K562 (cell line): ENCODE measurements around the gene FOXL3. TPM values are rescaled to one million over a fixed set of nuclear protein-coding genes. Genes with fewer than 3 reads are reported as not detected.

Experiments
- ATAC-seq: fragments of 200-7000 bp; cut with Tn5 transposase; 3 replicates; pipeline ENCODE4 v1.9.1; 2020; ENCODE audit warnings: moderate library complexity
- BruUV-seq: library from RNA; stranded (reverse); fragments of 400-500 nt; replicated peaks from 2 replicates; lab custom pipeline; 2021; lab: Mats Ljungman, UMichigan
- CTCF ChIA-PET: fragments of 300-600 bp; formaldehyde crosslinking; extraction: SDS; loops from one replicate; lab custom pipeline; 2021; ENCODE audit warnings: low intra/inter-chr PET ratio; lab: Yijun Ruan, JAX
- POLR2A ChIA-PET: fragments of 300-600, 350-650 bp; sonication (Branson Sonifier 250); formaldehyde crosslinking; extraction: SDS; loops from one replicate; lab custom pipeline; 2021; ENCODE audit warnings: antibody characterized with exemption, inconsistent platforms; lab: Yijun Ruan, JAX
- DNase-seq, 4 experiments: peaks; one replicate each; pipeline versions ENCODE4 v3.0.0 to v3.0.0-alpha.2; 2011 to 2018; ENCODE audit warnings: low spot score in 3 of 4, mixed read lengths in 3 of 4; ENCODE audit errors: extremely low read depth in 1 of 4
- FAIRE-seq: peaks from 2 replicates; lab custom pipeline; 2011; peaks lifted over from hg19 to GRCh38; lab: Jason Lieb, UNC
- H2AFZ ChIP-seq: 2 replicates; pipeline ENCODE4 v1.6.0; 2011; ENCODE audit warnings: low read depth, low read length, control low read depth, inconsistent platforms
- H3K27ac ChIP-seq: fragments of 200-600 bp; 3 replicates; pipeline ENCODE4 v1.8.0; 2011; ENCODE audit warnings: low read depth, mild to moderate bottlenecking, control low read depth, inconsistent platforms, low read length, moderate library complexity, mixed read lengths; ENCODE audit errors: extremely low read depth
- H3K27me3 ChIP-seq, 2 experiments: fragments of 300-600 bp in 1 of 2; 2 replicates in 1 of 2; 3 replicates in 1 of 2; pipeline versions ENCODE4 v1.6.0 to v1.8.0; 2011; ENCODE audit warnings: inconsistent platforms in 2 of 2, low read length in 2 of 2, mild to moderate bottlenecking in 1 of 2, mixed read lengths in 1 of 2, moderate library complexity in 1 of 2; ENCODE audit not compliant: control insufficient read depth in 2 of 2, insufficient read depth in 2 of 2
- H3K36me3 ChIP-seq: fragments of 300-600 bp; 3 replicates; pipeline ENCODE4 v1.8.0; 2011; ENCODE audit warnings: mild to moderate bottlenecking, low read length, inconsistent platforms; ENCODE audit not compliant: control insufficient read depth, insufficient read depth
- H3K4me1 ChIP-seq, 2 experiments: fragments of 200-600 bp in 1 of 2; replicated peaks in 1 of 2; 2 replicates in 1 of 2; 3 replicates in 1 of 2; pipeline versions ENCODE4 v1.5.1 to v1.8.0; 2011; ENCODE audit warnings: inconsistent platforms in 2 of 2, low read length in 2 of 2, mild to moderate bottlenecking in 1 of 2, mixed read lengths in 1 of 2, moderate library complexity in 1 of 2; ENCODE audit not compliant: control insufficient read depth in 2 of 2, insufficient read depth in 2 of 2
- H3K4me2 ChIP-seq: 2 replicates; pipeline ENCODE4 v1.6.1; 2011; ENCODE audit warnings: low read length, control low read depth, inconsistent platforms, mixed read lengths; ENCODE audit not compliant: insufficient read depth
- H3K4me3 ChIP-seq: fragments of 200-600 bp; sonication (generic), shearing (Covaris generic); 2 replicates; pipeline ENCODE4 v1.5.1; 2016; ENCODE audit warnings: control low read depth, inconsistent platforms
- H3K79me2 ChIP-seq: fragments of 200-600 bp; 3 replicates; pipeline ENCODE4 v1.8.0; 2011; ENCODE audit warnings: low read length, inconsistent platforms; ENCODE audit not compliant: control insufficient read depth, insufficient read depth
- H3K9ac ChIP-seq, 2 experiments: 2 replicates each; pipeline versions ENCODE4 v1.6.0 to v1.6.1; 2011; ENCODE audit warnings: low read depth in 2 of 2, low read length in 2 of 2, control low read depth in 1 of 2, inconsistent platforms in 1 of 2, mild to moderate bottlenecking in 1 of 2, mixed read lengths in 1 of 2; ENCODE audit not compliant: insufficient read depth in 1 of 2
- H3K9me1 ChIP-seq: one replicate; pipeline ENCODE4 v1.6.0; 2011; ENCODE audit warnings: inconsistent platforms, mild to moderate bottlenecking, low read length, moderate library complexity; ENCODE audit not compliant: control insufficient read depth, insufficient read depth
- H3K9me3 ChIP-seq: replicated peaks from 2 replicates; pipeline ENCODE4 v1.5.1; 2011; ENCODE audit warnings: low read depth, low read length, inconsistent platforms; ENCODE audit not compliant: control insufficient read depth, insufficient read depth
- H4K20me1 ChIP-seq: replicated peaks from 2 replicates; pipeline ENCODE4 v1.6.1; 2011; ENCODE audit warnings: low read length, inconsistent platforms, mixed read lengths; ENCODE audit not compliant: control insufficient read depth, insufficient read depth
- BCL6 ChIP-seq: fragments of 250-450 bp; sonication (Bioruptor Pico); IDR thresholded peaks from 2 replicates; pipeline ENCODE4 v1.4.0; 2020
- CHCHD3 ChIP-seq: fragments of 250-450 bp; sonication (Bioruptor Pico); IDR thresholded peaks from 2 replicates; pipeline ENCODE4 v2.1.2; 2022; ENCODE audit warnings: mild to moderate bottlenecking
- DMBX1 ChIP-seq: fragments of 250-450 bp; sonication (Bioruptor Pico); IDR thresholded peaks from 2 replicates; pipeline ENCODE4 v1.8.0; 2022; ENCODE audit warnings: inconsistent platforms, mild to moderate bottlenecking, moderate library complexity, borderline replicate concordance
- ERF ChIP-seq: fragments of 450-650 bp; formaldehyde crosslinking; IDR thresholded peaks from 2 replicates; pipeline ENCODE4 v1.4.0; 2020; ENCODE audit warnings: mild to moderate bottlenecking, mixed read lengths
- EWSR1 ChIP-seq: fragments of 450-650 bp; IDR thresholded peaks from 2 replicates; pipeline ENCODE4 v1.6.1; 2018; ENCODE audit warnings: borderline replicate concordance, mild to moderate bottlenecking, low read depth, moderate library complexity; ENCODE audit not compliant: partially characterized antibody
- HBP1 ChIP-seq: fragments of 450-650 bp; formaldehyde crosslinking; IDR thresholded peaks from 2 replicates; pipeline ENCODE4 v1.4.0; 2022; ENCODE audit warnings: missing genetic modification characterization
- KLF16 ChIP-seq: IDR thresholded peaks from 2 replicates; pipeline ENCODE4 v1.6.1; 2016; ENCODE audit warnings: antibody characterized with exemption
- PTRF ChIP-seq: fragments of 450-650 bp; IDR thresholded peaks from 2 replicates; pipeline ENCODE4 v1.6.1; 2016; ENCODE audit warnings: mild to moderate bottlenecking, missing genetic modification characterization, missing compliant biosample characterization
- RCOR1 ChIP-seq, 2 experiments: IDR thresholded peaks; 2 replicates each; pipeline ENCODE4 v1.6.1; 2012; ENCODE audit warnings: low read depth in 2 of 2, low read length in 2 of 2, borderline replicate concordance in 1 of 2, improper control_type of control experiment in 1 of 2
- RUNX1 ChIP-seq: sonication (generic); IDR thresholded peaks from 2 replicates; pipeline ENCODE4 v1.6.1; 2016; ENCODE audit warnings: antibody characterized with exemption, low read depth
- SAFB2 ChIP-seq: fragments of 200-400 bp; formaldehyde crosslinking; IDR thresholded peaks from 2 replicates; pipeline ENCODE4 v1.6.1; 2018; ENCODE audit warnings: borderline replicate concordance, low read length, low read depth, moderate library complexity; ENCODE audit not compliant: severe bottlenecking
- SAP30 ChIP-seq: fragments of 200-600 bp; sonication (generic); IDR thresholded peaks from 2 replicates; pipeline ENCODE4 v1.6.1; 2012; ENCODE audit warnings: borderline replicate concordance, low read depth, mild to moderate bottlenecking, moderate library complexity, low read length, control low read depth, inconsistent platforms; ENCODE audit not compliant: insufficient read depth, poor library complexity, severe bottlenecking
- SLC30A9 ChIP-seq: fragments of 250-450 bp; sonication (Bioruptor Pico); IDR thresholded peaks from 2 replicates; pipeline ENCODE4 v1.8.0; 2022; ENCODE audit warnings: mild to moderate bottlenecking, moderate library complexity
- SMAD3 ChIP-seq: fragments of 450-650 bp; formaldehyde crosslinking; conservative IDR thresholded peaks from 2 replicates; pipeline ENCODE4 v1.4.0; 2020; ENCODE audit warnings: mild to moderate bottlenecking
- SRF ChIP-seq, 2 experiments: fragments of 250-450, 450-650 bp in 1 of 2; sonication (Bioruptor Pico) in 1 of 2; sonication (generic) in 1 of 2; formaldehyde crosslinking; IDR thresholded peaks; 2 replicates each; pipeline versions ENCODE4 v1.5.0 to v1.5.1; 2020 to 2022; ENCODE audit warnings: mild to moderate bottlenecking in 1 of 2, missing genetic modification reagents in 1 of 2
- ZNF589 ChIP-seq: fragments of 200-800 bp; sonication (Bioruptor generic); IDR thresholded peaks from 2 replicates; pipeline ENCODE4 v1.6.1; 2016; ENCODE audit warnings: low read depth, missing genetic modification characterization, missing compliant biosample characterization
- WGBS: fragments of 100-300 bp; shearing (Covaris generic); methylation state at CpG from one replicate; pipeline ENCODE4 v1.1.6; 2016; ENCODE audit warnings: low coverage, mixed read lengths; ENCODE audit not compliant: insufficient coverage; ENCODE audit errors: missing lambda C conversion rate; 5-methylcytosine and 5-hydroxymethylcytosine counted together
- in situ Hi-C: fragments of 300-500 bp; cut with MboI; formaldehyde crosslinking; loops from 4 replicates; pipeline ENCODE4 v1.15.0; 2018; ENCODE audit warnings: inconsistent platforms, mixed read lengths
- intact Hi-C: fragments of 100-400 bp; cut with micrococcal nuclease; formaldehyde crosslinking; loops from 2 replicates; pipeline ENCODE4 v1.14.2; 2022
- polyA plus RNA-seq, 8 experiments: library from polyadenylated mRNA; depleted of rRNA in 4 of 8; stranded (reverse) in 5 of 8; unstranded in 3 of 8; fragments of >200 nt; fragmentation: Nextera tagmentation in 2 of 8; fragmentation: Illumina TruSeq in 1 of 8; extraction: Ambion mirVana in 2 of 8; extraction: Trizol in 1 of 8; gene quantifications; 2 replicates each; pipeline versions ENCODE4 v1.2.1 to v1.2.3, GENCODE V29; 2011 to 2014; ENCODE audit warnings: inconsistent platforms in 1 of 8, missing spikeins in 1 of 8
- total RNA-seq, 7 experiments: library from RNA; depleted of rRNA in 6 of 7; stranded (reverse); fragments of >200 nt in 6 of 7; fragmentation: Illumina TruSeq in 2 of 7; extraction: Trizol in 2 of 7; gene quantifications; 2 replicates each; pipeline versions ENCODE4 v1.2.1 to v1.2.3, GENCODE V29; 2011 to 2021; ENCODE audit warnings: low replicate concordance in 1 of 7
- TF ChIP-seq, protein P1 (sequence below): fragments of 450-650 bp; formaldehyde crosslinking; IDR thresholded peaks from 2 replicates; pipeline ENCODE4 v1.4.0; 2020; ENCODE audit warnings: mild to moderate bottlenecking, moderate library complexity
- TF ChIP-seq, protein P2 (sequence below): fragments of 150-350 bp; IDR thresholded peaks from 2 replicates; pipeline ENCODE4 v1.6.1; 2014; ENCODE audit warnings: low read depth, mild to moderate bottlenecking, low read length, borderline replicate concordance

The FOXL3 gene
- total and polyA plus RNA-seq, 9 of the 15 experiments (the other 6 are each of a cell fraction or from before 2014, with no cell fraction given) = not detected

- H3K9ac ChIP-seq = no peak overlapping the region
- H3K4me3 ChIP-seq = no peak overlapping the region
- intact Hi-C loops (no loop called here), in situ Hi-C loops (no loop called here)
- ATAC-seq = no peak
- no peak overlapping the region for H3K27ac ChIP-seq
- DNase-seq = no peak
- no peaks in the 10 kb centered on the region for H3K9me1 ChIP-seq
- CTCF ChIA-PET = no interaction called here
- no peak overlapping the region for H2AFZ ChIP-seq
- H3K27me3 ChIP-seq = peaks cover 20 to 35% of the 10 kb centered on the region in 2 experiments
- WGBS = 0% methylated on average over 11 of the region's 11 CpGs
- H3K4me1 ChIP-seq = peaks cover 0 to 5% of the 10 kb centered on the region in 2 experiments; a peak in 1 of 5 replicates
- no peaks in the 10 kb centered on the region; the same call in none of the 2 replicates for H3K9me3 ChIP-seq
- no peak overlapping the region for H3K4me2 ChIP-seq
- no peaks in the 10 kb centered on the region for H3K79me2 ChIP-seq
- H3K36me3 ChIP-seq = no peaks in the 10 kb centered on the region
- no peaks in the 10 kb centered on the region for H4K20me1 ChIP-seq
- no peak for FAIRE-seq
- BruUV-seq = no TSS peak
- POLR2A ChIA-PET = interaction anchor here (0.6 kb wide), 1 partner anchor 15 kb away, joined by 3 read pairs; no protein-coding TSS in a partner anchor
- TF ChIP-seq CHCHD3 (no peak), SMAD3 (CRISPR knock-in tag) (no peak), SRF (CRISPR knock-in tag; IDR thresholded peaks at IDR 0.05) (no peak), ERF (CRISPR knock-in tag) (no peak), PTRF (tag) (no peak), RUNX1 (no peak), BCL6 (CRISPR knock-in tag) (no peak), DMBX1 (CRISPR knock-in tag) (no peak), RCOR1 (IDR thresholded peaks at IDR 0.05; ENCODE audit: borderline replicate concordance in 1 of 2, low read depth in 2 of 2, low read length in 2 of 2) (no peak), ZNF589 (CRISPR knock-in tag) (no peak), SLC30A9 (CRISPR knock-in tag) (no peak), EWSR1 (no peak), SAP30 (no peak), KLF16 (no peak), SAFB2 (no peak), HBP1 (CRISPR knock-in tag) (no peak)
- TF ChIP-seq, protein P1, sequence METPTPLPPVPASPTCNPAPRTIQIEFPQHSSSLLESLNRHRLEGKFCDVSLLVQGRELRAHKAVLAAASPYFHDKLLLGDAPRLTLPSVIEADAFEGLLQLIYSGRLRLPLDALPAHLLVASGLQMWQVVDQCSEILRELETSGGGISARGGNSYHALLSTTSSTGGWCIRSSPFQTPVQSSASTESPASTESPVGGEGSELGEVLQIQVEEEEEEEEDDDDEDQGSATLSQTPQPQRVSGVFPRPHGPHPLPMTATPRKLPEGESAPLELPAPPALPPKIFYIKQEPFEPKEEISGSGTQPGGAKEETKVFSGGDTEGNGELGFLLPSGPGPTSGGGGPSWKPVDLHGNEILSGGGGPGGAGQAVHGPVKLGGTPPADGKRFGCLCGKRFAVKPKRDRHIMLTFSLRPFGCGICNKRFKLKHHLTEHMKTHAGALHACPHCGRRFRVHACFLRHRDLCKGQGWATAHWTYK (CRISPR knock-in tag) = no peak
- TF ChIP-seq, protein P2, sequence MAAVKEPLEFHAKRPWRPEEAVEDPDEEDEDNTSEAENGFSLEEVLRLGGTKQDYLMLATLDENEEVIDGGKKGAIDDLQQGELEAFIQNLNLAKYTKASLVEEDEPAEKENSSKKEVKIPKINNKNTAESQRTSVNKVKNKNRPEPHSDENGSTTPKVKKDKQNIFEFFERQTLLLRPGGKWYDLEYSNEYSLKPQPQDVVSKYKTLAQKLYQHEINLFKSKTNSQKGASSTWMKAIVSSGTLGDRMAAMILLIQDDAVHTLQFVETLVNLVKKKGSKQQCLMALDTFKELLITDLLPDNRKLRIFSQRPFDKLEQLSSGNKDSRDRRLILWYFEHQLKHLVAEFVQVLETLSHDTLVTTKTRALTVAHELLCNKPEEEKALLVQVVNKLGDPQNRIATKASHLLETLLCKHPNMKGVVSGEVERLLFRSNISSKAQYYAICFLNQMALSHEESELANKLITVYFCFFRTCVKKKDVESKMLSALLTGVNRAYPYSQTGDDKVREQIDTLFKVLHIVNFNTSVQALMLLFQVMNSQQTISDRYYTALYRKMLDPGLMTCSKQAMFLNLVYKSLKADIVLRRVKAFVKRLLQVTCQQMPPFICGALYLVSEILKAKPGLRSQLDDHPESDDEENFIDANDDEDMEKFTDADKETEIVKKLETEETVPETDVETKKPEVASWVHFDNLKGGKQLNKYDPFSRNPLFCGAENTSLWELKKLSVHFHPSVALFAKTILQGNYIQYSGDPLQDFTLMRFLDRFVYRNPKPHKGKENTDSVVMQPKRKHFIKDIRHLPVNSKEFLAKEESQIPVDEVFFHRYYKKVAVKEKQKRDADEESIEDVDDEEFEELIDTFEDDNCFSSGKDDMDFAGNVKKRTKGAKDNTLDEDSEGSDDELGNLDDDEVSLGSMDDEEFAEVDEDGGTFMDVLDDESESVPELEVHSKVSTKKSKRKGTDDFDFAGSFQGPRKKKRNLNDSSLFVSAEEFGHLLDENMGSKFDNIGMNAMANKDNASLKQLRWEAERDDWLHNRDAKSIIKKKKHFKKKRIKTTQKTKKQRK = no peak
These were observed 9.5 kb upstream of the FOXL3 start for GRCh38 chr7:280461-280860.
